Measurements from ENCODE around the gene HOXC4.
"Not testable (repeated sequence)": the region's sequence is repeated elsewhere in the genome, so short reads cannot be mapped to it uniquely, and the experiment has no call there.

DNA sequence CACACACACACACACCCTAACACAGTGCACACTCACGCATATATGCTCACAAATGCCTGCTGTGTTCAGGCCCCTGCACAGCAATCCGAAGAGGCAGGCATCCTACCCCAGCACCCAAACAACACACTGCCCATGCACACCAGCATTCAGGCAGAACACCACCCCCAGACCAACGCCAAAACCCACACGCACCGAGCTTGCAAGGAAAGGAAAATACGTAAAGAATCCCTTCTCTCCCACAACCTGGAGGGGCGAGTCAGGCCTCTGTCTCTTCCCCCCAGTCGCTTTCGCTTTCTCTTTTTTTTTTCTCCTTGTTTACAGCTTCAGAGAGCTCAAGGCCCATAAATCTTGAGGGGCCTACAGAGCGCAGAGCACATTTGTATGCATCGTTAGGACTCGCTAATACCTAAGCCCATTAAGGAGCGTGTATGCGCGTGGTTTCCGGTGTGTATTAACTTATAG is 27.4 kb downstream of the HOXC4 start:
- not testable (repeated sequence) for TF ChIP-seq CTCF (tag by site-specific recombination; IDR thresholded peaks at IDR 0.05); ATF2 (tag by site-specific recombination; IDR thresholded peaks at IDR 0.05; ENCODE audit: low read depth); ZBTB7A (tag by site-specific recombination; IDR thresholded peaks at IDR 0.05; ENCODE audit: low read depth); ZBTB21 (tag by site-specific recombination; IDR thresholded peaks at IDR 0.05); ZNF23 (tag by site-specific recombination; IDR thresholded peaks at IDR 0.05; ENCODE audit: borderline replicate concordance); KLF9 (tag by site-specific recombination; IDR thresholded peaks at IDR 0.05; ENCODE audit: low read depth); ZNF174 (tag by site-specific recombination; IDR thresholded peaks at IDR 0.05)

Data from HEK293 (cell line).